Measurements from ENCODE around the gene RXFP2.

- TF ChIP-seq CTCF (IDR thresholded peaks at IDR 0.05; ENCODE audit: poor library complexity) (no peak), EZH2 (IDR thresholded peaks at IDR 0.05; ENCODE audit: borderline replicate concordance) (no peak)
Measured at GRCh38 chr13:31793246-31793645, 53.9 kb downstream of the RXFP2 start.

All from hepatocyte (in vitro differentiated cells).